GM19239 (cell line): ENCODE measurements around the gene NAIF1.
A peak's percentile ranks its signal among the peaks of the same experiment; 100 is the strongest.
"Not testable (repeated sequence)": the region's sequence is repeated elsewhere in the genome, so short reads cannot be mapped to it uniquely, and the experiment has no call there.

ENCODE experiments used
- DNase-seq: peaks from one replicate; pipeline ENCODE4 v3.0.0; 2011; ENCODE audit warnings: low spot score; ENCODE audit not compliant: insufficient read length
- FAIRE-seq: peaks from 2 replicates; lab custom pipeline; 2011; peaks lifted over from hg19 to GRCh38; lab: Jason Lieb, UNC

Gene NAIF1

GRCh38 chr9:128066713-128067644 is at the start of gene NAIF1:
TSS of gene NAIF1 (minus strand) at chr9:128067320. CDS start at chr9:128067101, 219 bp downstream.
- FAIRE-seq: peak; percentile 97
- peak; percentile 90 for DNase-seq

- DNase-seq: no peak
Measured at GRCh38 chr9:128116104-128117083, 49.3 kb upstream of the NAIF1 start.

DNA sequence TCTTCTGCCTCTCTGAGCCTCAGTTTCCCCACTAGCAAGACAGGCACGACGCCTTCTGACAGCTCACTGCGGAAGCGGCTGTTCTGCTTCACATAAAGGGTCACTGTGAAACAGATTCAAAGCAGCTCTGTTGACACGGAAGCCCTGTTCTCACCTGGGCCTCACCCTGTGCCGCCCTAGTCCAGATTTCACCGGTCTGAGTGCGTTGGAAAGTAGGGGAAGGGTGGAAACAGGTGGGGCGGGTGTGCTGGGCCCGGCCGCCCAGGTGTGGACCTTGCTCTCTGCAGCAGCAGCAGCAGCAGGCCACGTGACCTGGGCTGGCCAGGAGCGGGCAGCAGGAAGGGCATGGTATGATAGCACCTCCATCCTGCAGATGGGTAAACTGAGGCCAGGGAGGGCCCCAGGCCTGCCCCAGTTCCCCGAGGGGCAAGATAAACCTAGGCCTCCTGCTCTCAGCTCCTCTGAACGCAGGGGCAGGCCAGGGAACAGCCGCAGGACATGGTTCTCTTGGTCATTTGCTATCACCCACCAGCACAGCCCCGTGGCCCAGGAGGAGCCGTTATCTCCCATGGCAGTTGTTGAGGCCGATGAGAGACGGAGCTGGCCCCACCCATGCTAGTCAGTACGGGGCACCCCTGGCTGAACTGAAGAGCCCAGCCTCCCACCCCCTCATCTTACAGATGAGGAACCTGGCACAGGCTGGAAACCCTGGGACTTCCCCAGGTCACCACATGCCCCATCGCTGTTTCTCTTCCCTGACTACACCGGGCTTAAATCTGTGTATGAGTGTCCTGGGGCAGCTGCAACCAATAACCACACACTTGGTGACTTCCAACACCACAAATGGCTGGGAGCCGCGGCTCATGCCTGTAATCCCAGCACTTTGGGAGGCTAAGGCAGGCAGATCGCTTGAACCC is 48.3 kb upstream of the NAIF1 start:
- FAIRE-seq: no peak

More at GRCh38 chr9:128116104-128117083, 49.3 kb upstream of the NAIF1 start:
- FAIRE-seq: no peak

DNA sequence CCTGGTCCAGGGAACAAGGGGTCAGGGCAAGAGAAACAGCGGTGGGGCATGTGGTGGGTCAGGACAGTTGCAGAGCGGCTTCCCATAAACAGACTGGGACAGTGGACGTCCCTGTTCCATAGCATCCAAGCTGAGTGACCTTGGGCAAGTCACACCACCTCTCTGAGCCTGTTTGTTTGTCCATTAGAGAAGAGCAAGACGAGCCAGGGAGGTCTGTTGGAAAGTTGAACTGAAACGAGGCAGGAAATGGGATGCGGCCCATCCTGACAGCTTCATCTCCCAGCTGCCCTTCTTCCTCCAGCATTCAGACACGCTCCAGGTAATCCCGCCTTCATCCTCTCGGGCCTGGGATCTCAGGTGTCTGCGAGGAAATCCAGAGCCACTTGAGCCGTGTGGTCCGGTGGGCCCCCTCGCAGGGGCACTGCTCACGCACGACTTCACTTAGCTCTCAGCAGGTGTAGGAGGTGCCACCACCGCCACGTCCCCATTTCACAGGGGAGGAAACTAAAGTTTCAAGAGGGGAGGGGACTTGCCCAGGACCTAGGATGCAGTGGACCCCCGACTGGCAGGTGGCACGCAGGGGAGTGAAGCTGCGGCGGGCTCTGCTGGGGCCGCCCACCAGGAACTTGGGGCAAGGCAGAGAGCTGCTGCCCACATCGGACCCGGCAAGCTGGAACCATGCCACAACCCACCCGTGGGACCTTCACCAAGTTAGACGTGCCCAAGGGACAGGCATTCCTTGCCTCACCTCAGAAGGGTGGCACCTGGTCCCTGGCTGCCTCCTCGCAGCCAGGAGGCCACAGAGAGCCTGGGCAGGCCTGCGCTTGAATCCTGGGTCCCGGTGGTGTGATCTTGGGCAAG is 47.4 kb upstream of the NAIF1 start:
- DNase-seq (no peak), FAIRE-seq (no peak)

More for the DNA sequence above, 48.3 kb upstream of the NAIF1 start:
- DNase-seq: no peak

DNA sequence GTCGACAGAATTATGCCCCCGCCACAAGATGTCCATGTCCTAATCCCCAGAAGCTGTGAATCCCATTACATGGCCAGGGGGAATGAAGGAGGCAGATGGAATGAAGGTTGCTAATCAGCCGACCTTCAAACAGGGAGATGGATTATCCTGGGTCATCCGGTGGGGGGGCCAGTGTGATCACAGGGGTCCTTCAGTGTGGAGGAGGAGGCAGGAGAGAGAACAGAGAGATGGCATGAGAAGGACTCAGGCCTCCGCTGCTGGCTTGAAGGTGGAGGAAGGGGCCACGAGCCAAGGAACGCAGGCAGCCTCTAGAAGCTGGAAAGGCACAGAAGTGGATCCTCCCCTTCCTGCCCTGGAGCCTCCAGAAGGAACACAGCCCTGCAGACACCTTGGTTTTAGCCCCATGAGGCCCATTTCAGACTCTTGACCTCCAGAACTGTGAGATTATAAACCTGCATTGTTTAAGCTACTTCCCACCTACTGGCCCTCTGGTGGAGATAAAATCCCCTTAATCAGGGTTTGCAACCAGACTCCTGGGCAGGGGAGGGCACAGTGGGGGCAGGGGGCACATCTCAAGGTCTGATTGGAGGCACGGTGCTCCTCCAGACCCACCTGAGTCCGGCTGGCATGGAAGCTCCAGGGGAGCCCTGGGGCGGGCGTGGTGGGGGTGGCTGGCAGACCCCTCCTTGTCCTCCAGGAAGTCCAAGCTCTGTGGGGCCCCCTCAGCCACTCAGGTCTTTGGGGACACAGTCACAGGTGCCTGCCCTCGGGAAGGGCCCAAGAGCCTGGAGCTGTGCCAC is 46.6 kb upstream of the NAIF1 start:
- FAIRE-seq (no peak), DNase-seq (no peak)

GRCh38 chr9:128111726-128112125 is 44.6 kb upstream of the NAIF1 start:
- FAIRE-seq, DNase-seq: not testable (repeated sequence)

GRCh38 chr9:128109050-128109709 is 42.1 kb upstream of the NAIF1 start:
- DNase-seq: no peak

DNA sequence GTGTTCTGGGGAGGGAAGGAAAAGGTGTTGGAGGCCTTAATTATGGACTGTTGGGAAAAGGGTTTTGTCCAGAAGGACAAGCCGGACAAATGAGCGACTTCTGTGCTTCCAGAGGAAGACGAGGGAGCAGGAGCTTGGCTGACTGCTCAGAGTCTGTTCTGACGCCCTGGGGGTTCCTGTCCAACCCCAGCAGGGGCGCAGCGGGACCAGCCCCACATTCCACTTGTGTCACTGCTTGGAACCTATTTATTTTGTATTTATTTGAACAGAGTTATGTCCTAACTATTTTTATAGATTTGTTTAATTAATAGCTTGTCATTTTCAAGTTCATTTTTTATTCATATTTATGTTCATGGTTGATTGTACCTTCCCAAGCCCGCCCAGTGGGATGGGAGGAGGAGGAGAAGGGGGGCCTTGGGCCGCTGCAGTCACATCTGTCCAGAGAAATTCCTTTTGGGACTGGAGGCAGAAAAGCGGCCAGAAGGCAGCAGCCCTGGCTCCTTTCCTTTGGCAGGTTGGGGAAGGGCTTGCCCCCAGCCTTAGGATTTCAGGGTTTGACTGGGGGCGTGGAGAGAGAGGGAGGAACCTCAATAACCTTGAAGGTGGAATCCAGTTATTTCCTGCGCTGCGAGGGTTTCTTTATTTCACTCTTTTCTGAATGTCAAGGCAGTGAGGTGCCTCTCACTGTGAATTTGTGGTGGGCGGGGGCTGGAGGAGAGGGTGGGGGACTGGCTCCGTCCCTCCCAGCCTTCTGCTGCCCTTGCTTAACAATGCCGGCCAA is 41.3 kb upstream of the NAIF1 start:
- no peak for FAIRE-seq
- no peak for DNase-seq

More at GRCh38 chr9:128109050-128109709, 42.1 kb upstream of the NAIF1 start:
- no peak for FAIRE-seq

DNA sequence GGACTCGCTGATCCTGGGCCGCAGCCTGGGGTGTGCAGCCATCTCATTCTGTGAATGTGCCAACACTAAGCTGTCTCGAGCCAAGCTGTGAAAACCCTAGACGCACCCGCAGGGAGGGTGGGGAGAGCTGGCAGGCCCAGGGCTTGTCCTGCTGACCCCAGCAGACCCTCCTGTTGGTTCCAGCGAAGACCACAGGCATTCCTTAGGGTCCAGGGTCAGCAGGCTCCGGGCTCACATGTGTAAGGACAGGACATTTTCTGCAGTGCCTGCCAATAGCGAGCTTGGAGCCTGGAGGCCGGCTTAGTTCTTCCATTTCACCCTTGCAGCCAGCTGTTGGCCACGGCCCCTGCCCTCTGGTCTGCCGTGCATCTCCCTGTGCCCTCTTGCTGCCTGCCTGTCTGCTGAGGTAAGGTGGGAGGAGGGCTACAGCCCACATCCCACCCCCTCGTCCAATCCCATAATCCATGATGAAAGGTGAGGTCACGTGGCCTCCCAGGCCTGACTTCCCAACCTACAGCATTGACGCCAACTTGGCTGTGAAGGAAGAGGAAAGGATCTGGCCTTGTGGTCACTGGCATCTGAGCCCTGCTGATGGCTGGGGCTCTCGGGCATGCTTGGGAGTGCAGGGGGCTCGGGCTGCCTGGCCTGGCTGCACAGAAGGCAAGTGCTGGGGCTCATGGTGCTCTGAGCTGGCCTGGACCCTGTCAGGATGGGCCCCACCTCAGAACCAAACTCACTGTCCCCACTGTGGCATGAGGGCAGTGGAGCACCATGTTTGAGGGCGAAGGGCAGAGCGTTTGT is 40.5 kb upstream of the NAIF1 start:
- FAIRE-seq: no peak
- no peak for DNase-seq

DNA sequence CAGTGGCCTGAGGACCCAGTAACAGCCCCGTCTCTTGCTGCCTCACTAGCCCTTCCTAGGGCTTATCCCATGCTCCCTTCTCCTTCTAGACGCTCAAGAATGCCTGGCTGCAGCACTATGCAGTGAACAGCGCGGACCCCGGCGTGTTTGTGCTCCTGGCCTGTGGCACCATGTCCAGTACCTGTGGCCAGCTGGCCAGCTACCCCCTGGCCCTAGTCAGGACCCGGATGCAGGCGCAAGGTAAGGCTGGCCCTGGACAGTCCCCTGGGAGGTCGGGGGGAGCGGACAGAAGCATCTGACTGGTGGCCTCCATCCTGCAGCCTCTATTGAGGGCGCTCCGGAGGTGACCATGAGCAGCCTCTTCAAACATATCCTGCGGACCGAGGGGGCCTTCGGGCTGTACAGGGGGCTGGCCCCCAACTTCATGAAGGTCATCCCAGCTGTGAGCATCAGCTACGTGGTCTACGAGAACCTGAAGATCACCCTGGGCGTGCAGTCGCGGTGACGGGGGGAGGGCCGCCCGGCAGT is 39.9 kb upstream of the NAIF1 start:
- no peak for FAIRE-seq
- no peak for DNase-seq

DNA sequence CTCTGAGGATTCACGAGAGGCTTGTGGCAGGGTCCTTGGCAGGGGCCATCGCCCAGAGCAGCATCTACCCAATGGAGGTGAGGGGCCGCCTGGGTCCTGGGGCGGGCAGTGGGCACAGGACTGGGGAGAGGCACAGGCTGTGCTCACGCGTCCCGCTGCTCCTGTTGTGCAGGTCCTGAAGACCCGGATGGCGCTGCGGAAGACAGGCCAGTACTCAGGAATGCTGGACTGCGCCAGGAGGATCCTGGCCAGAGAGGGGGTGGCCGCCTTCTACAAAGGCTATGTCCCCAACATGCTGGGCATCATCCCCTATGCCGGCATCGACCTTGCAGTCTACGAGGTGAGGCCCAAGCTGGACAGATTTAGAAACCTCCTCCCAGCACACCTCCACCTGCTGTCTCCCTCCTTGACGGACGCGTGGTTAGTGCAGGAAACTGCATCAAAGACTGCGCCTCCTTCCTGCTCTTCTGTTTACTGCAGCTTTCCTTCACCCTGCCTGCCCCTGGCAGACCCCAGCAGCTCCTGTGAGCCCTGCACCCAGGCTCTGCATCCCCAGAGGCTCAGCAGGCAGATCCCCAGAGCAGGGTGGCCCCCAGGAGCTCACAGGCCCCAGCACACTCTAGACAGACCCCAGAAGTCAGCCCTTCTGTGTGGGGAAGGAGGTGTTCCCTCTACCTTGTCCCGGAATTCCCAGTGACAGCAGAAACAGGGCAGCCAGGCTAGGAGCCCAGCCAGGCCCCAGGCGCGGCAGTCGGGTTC is 39.2 kb upstream of the NAIF1 start:
- no peak for DNase-seq

GRCh38 chr9:128105538-128106175 is 38.5 kb upstream of the NAIF1 start:
- no peak for DNase-seq
- no peak for FAIRE-seq

More for the DNA sequence above, 39.2 kb upstream of the NAIF1 start:
- FAIRE-seq: no peak

GRCh38 chr9:128104171-128104618 is 37.1 kb upstream of the NAIF1 start:
- no peak for FAIRE-seq
- DNase-seq: no peak

DNA sequence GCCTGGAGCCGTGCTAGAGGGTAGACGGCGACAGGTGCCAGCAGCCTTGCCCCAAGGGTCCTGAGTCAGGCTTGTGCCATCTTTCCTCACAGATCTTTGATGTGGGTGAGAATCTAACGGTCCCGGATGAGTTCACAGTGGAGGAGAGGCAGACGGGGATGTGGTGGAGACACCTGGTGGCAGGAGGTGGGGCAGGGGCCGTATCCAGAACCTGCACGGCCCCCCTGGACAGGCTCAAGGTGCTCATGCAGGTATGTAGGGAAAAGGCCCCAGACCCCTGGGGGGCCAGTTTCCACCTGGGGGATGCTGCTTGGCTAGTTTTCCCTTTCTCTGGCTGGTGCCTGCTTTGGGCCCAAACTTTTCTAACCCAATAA is 36.5 kb upstream of the NAIF1 start:
- DNase-seq (no peak), FAIRE-seq (no peak)
